GM20000 (cell line): ENCODE data around the gene RAB40AL.
"Not testable (repeated sequence)": the region's sequence is repeated elsewhere in the genome, so short reads cannot be mapped to it uniquely, and the experiment has no call there.

ENCODE experiments used
- DNase-seq: peaks from one replicate; pipeline ENCODE4 v3.0.0; 2012; ENCODE audit warnings: low spot score
- CTCF ChIP-seq: IDR thresholded peaks from 2 replicates; pipeline ENCODE4 v1.5.1; 2012; ENCODE audit warnings: mild to moderate bottlenecking, control low read depth; ENCODE audit errors: extremely low read depth, missing control alignments

The RAB40AL gene, protein sequence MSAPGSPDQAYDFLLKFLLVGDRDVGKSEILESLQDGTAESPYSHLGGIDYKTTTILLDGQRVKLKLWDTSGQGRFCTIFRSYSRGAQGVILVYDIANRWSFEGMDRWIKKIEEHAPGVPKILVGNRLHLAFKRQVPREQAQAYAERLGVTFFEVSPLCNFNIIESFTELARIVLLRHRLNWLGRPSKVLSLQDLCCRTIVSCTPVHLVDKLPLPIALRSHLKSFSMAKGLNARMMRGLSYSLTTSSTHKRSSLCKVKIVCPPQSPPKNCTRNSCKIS

GRCh38 chrX:102936972-102937371, at the start of gene RAB40AL:
TSS of gene RAB40AL (plus strand) at chrX:102937272. CDS start at chrX:102937319, 47 bp downstream.
- not testable (repeated sequence) for DNase-seq

DNA sequence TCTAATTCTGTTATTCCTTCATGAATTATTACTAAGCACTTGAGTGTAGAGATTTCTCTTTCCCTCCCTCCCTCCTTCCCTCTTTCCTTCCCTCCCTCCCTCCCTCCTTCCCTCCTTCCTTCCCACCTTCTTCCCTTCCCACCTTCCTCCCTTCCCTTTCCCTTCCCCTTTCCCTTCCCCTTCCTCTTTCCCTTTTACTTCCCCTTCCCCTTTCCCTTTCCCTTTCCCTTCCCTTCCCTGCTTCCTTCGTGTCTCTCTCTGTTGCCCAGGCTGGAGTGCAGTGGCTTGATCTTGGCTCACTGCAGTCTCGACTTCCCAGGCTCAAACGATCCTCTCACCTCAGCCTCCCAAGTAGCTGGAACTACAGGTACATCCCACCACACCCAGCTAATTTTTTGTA, 49.4 kb upstream of the RAB40AL start:
- DNase-seq = no peak
- TF ChIP-seq CTCF = no peak

DNA sequence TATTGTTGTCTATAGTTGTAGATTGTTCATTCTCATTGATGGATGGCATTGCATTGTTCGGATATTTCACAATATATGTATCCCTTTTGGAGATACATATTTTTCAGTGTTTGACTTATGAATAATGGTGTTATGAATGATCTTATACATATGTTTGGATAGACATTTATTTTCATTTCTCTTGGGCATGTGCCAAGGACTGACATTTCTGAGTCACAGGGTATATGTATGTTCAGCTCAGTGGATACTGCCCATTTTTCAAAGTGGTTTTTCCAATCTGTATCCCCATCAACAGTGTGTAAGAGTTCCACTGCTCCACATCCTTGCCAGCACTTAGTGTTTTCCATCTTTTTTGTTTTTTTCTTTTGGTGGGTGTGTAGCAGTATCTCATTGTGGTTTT, 45.0 kb upstream of the RAB40AL start:
- TF ChIP-seq CTCF = no peak
- DNase-seq = no peak

- TF ChIP-seq CTCF = peak; percentile 42
- DNase-seq = peak; percentile 20
Observed at GRCh38 chrX:102899940-102900916, 36.8 kb upstream of the RAB40AL start.

GRCh38 chrX:102902355-102902754, 34.7 kb upstream of the RAB40AL start:
- DNase-seq = no peak
- TF ChIP-seq CTCF = no peak

- no peak for DNase-seq
- TF ChIP-seq CTCF = no peak
Observed at GRCh38 chrX:102930990-102931756, 5.9 kb upstream of the RAB40AL start.

GRCh38 chrX:102934624-102935023, 2.4 kb upstream of the RAB40AL start:
- TF ChIP-seq CTCF = peak; percentile 44
- DNase-seq = peak; percentile 36
